Mesenchymal stem cell (in vitro differentiated cells and primary cell): Measurements from ENCODE around the gene CELSR1.

Experiments
- DNase-seq: peaks from one replicate; pipeline ENCODE4 v3.0.0-alpha.2; 2013
- H2AFZ ChIP-seq: one replicate; pipeline ENCODE4 v1.6.1; 2013; ENCODE audit warnings: low read depth, mild to moderate bottlenecking, control low read depth, inconsistent platforms, low read length, moderate library complexity
- H2AK5ac ChIP-seq: 2 replicates; pipeline ENCODE4 v1.6.1; 2013; ENCODE audit warnings: low read length, moderate library complexity, mild to moderate bottlenecking, inconsistent platforms; ENCODE audit not compliant: severe bottlenecking
- H2BK120ac ChIP-seq: one replicate; pipeline ENCODE4 v1.6.1; 2013; ENCODE audit warnings: low read depth, mild to moderate bottlenecking, inconsistent platforms, low read length, moderate library complexity
- H2BK12ac ChIP-seq, 2 experiments: one replicate each; pipeline ENCODE4 v1.6.1; 2013; ENCODE audit warnings: inconsistent platforms in 2 of 2, low read length in 2 of 2, mild to moderate bottlenecking in 2 of 2, moderate library complexity in 2 of 2, control low read depth in 1 of 2
- H2BK15ac ChIP-seq: one replicate; pipeline ENCODE4 v1.6.1; 2013; ENCODE audit warnings: mild to moderate bottlenecking, low read depth, inconsistent platforms; ENCODE audit not compliant: poor library complexity, severe bottlenecking
- H2BK5ac ChIP-seq: 2 replicates; pipeline ENCODE4 v1.6.1; 2013; ENCODE audit warnings: low read depth, mild to moderate bottlenecking, low read length, control low read depth, inconsistent platforms; ENCODE audit not compliant: poor library complexity, severe bottlenecking
- H3K14ac ChIP-seq, 2 experiments: one replicate each; pipeline ENCODE4 v1.6.1; 2013; ENCODE audit warnings: inconsistent platforms in 2 of 2, low read length in 2 of 2, control low read depth in 1 of 2, mild to moderate bottlenecking in 1 of 2, moderate library complexity in 1 of 2
- H3K18ac ChIP-seq, 2 experiments: one replicate each; pipeline ENCODE4 v1.6.1; 2013; ENCODE audit warnings: inconsistent platforms in 2 of 2, low read length in 2 of 2, control low read depth in 1 of 2, low read depth in 1 of 2, mild to moderate bottlenecking in 1 of 2
- H3K23ac ChIP-seq, 2 experiments: one replicate each; pipeline ENCODE4 v1.6.1; 2013; ENCODE audit warnings: inconsistent platforms in 2 of 2, low read length in 2 of 2, mild to moderate bottlenecking in 2 of 2, moderate library complexity in 2 of 2, control low read depth in 1 of 2
- H3K27ac ChIP-seq: 2 replicates; pipeline ENCODE4 v1.5.1; 2013; ENCODE audit warnings: mild to moderate bottlenecking, moderate library complexity, low read length, control low read depth, inconsistent platforms; ENCODE audit not compliant: poor library complexity, severe bottlenecking
- H3K27me3 ChIP-seq, 2 experiments: 2 replicates each; pipeline versions ENCODE4 v1.6.1 to v1.7.0; 2013; ENCODE audit warnings: low read length in 2 of 2, mild to moderate bottlenecking in 2 of 2, moderate library complexity in 2 of 2, control low read depth in 1 of 2, inconsistent platforms in 1 of 2; ENCODE audit not compliant: control insufficient read depth in 1 of 2, insufficient read depth in 1 of 2
- H3K36me3 ChIP-seq, 2 experiments: 2 replicates each; pipeline versions ENCODE4 v1.6.1 to v1.7.0; 2013; ENCODE audit warnings: low read length in 2 of 2, control low read depth in 1 of 2, inconsistent platforms in 1 of 2, low read depth in 1 of 2, mild to moderate bottlenecking in 1 of 2; ENCODE audit not compliant: insufficient read depth in 2 of 2, control insufficient read depth in 1 of 2
- H3K4ac ChIP-seq, 2 experiments: one replicate each; pipeline ENCODE4 v1.6.1; 2013; ENCODE audit warnings: inconsistent platforms in 2 of 2, low read length in 2 of 2, mild to moderate bottlenecking in 2 of 2, moderate library complexity in 2 of 2, control low read depth in 1 of 2, low read depth in 1 of 2
- H3K4me1 ChIP-seq: 2 replicates; pipeline ENCODE4 v1.6.1; 2013; ENCODE audit warnings: low read depth, low read length, control low read depth; ENCODE audit not compliant: control insufficient read depth, insufficient read depth
- H3K4me2 ChIP-seq: 2 replicates; pipeline ENCODE4 v1.6.1; 2013; ENCODE audit warnings: low read length, mild to moderate bottlenecking, inconsistent platforms; ENCODE audit not compliant: poor library complexity, severe bottlenecking
- H3K4me3 ChIP-seq, 2 experiments: 2 replicates each; pipeline versions ENCODE4 v1.5.1 to v1.7.0; 2013; ENCODE audit warnings: low read length in 2 of 2, mild to moderate bottlenecking in 2 of 2, control low read depth in 1 of 2, low read depth in 1 of 2; ENCODE audit not compliant: insufficient read depth in 1 of 2
- H3K79me1 ChIP-seq: replicated peaks from 2 replicates; pipeline ENCODE4 v1.6.1; 2013; ENCODE audit warnings: mild to moderate bottlenecking, control low read depth, low read length, inconsistent platforms; ENCODE audit not compliant: poor library complexity, severe bottlenecking
- H3K9ac ChIP-seq: 2 replicates; pipeline ENCODE4 v1.7.0; 2013; ENCODE audit warnings: mild to moderate bottlenecking, low read length, moderate library complexity
- H3K9me3 ChIP-seq: 2 replicates; pipeline ENCODE4 v1.7.0; 2013; ENCODE audit warnings: mild to moderate bottlenecking, low read length; ENCODE audit not compliant: control insufficient read depth
- H4K8ac ChIP-seq: one replicate; pipeline ENCODE4 v1.6.1; 2013; ENCODE audit warnings: inconsistent platforms, mild to moderate bottlenecking, low read length, moderate library complexity
- H4K91ac ChIP-seq: one replicate; pipeline ENCODE4 v1.6.1; 2013; ENCODE audit warnings: mild to moderate bottlenecking, low read length, inconsistent platforms
- WGBS: methylation state at CpG from one replicate; pipeline ENCODE4 v1.1.7; 2013; ENCODE audit warnings: mixed read lengths; 5-methylcytosine and 5-hydroxymethylcytosine counted together

CELSR1 gene

GRCh38 chr22:46576556-46577367 lies 39.3 kb upstream of the CELSR1 start:
- Histone ChIP-seq H2BK5ac (no peak overlapping the region), H3K23ac (peak overlapping the region in 1 of 2 experiments; percentile 87), H3K18ac (peak overlapping the region; percentile 74 to 86), H2AK5ac (no peak overlapping the region), H3K27ac (no peak overlapping the region), H3K4me1 (peaks cover 46% of the 10 kb centered on the region), H3K4me3 (peak overlapping the region; percentile 77 to 88), H2BK12ac (no peak overlapping the region), H2BK15ac (peak overlapping the region; percentile 78), H2AFZ (peak overlapping the region; percentile 84), H3K27me3 (peaks cover 0 to 7% of the 10 kb centered on the region in 2 experiments), H3K9me3 (peaks cover 6% of the 10 kb centered on the region), H2BK120ac (peak overlapping the region; percentile 46), H3K9ac (peak overlapping the region; percentile 65), H3K4ac (peak overlapping the region; percentile 51 to 69), H4K8ac (peak overlapping the region; percentile 92), H3K36me3 (peaks cover 0 to under 1% of the 10 kb centered on the region in 2 experiments), H3K14ac (peak overlapping the region in 1 of 2 experiments; percentile 86), H3K4me2 (peak overlapping the region; percentile 82), H4K91ac (peak overlapping the region; percentile 85), H3K79me1 (peaks cover 15% of the 10 kb centered on the region)
- under 1% methylated on average over 29 of the region's 142 CpGs for WGBS
- DNase-seq, result peak; percentile 32

GRCh38 chr22:46575911-46576555 lies 38.6 kb upstream of the CELSR1 start:
- 43% methylated on average over 9 of the region's 10 CpGs for WGBS
- Histone ChIP-seq H3K27ac (no peak overlapping the region), H2BK5ac (no peak overlapping the region), H3K4me1 (peaks cover 41% of the 10 kb centered on the region), H3K4me3 (peak overlapping the region; percentile 77), H3K27me3 (peaks cover 0 to 7% of the 10 kb centered on the region in 2 experiments), H3K9ac (peak overlapping the region; percentile 65), H3K79me1 (peaks cover 8% of the 10 kb centered on the region), H4K8ac (peak overlapping the region; percentile 92), H2BK15ac (peak overlapping the region; percentile 78), H2AK5ac (peak overlapping the region; percentile 13), H2BK12ac (no peak overlapping the region), H2AFZ (peak overlapping the region; percentile 84), H2BK120ac (peak overlapping the region; percentile 9), H3K14ac (peak overlapping the region in 1 of 2 experiments; percentile 86), H3K9me3 (peaks cover 14% of the 10 kb centered on the region), H3K4me2 (peak overlapping the region; percentile 82), H3K36me3 (no peaks in the 10 kb centered on the region), H3K18ac (peak overlapping the region; percentile 55 to 74), H3K4ac (peak overlapping the region; percentile 51 to 69), H4K91ac (peak overlapping the region; percentile 85), H3K23ac (peak overlapping the region in 1 of 2 experiments; percentile 41)
- no peak for DNase-seq

GRCh38 chr22:46574993-46575910 lies 37.8 kb upstream of the CELSR1 start:
- Histone ChIP-seq H3K18ac (no peak overlapping the region), H3K4me1 (peaks cover 36% of the 10 kb centered on the region), H2BK15ac (no peak overlapping the region), H2BK5ac (no peak overlapping the region), H3K9me3 (peaks cover 16% of the 10 kb centered on the region), H3K9ac (no peak overlapping the region), H3K4me2 (no peak overlapping the region), H3K4me3 (no peak overlapping the region), H4K91ac (no peak overlapping the region), H2BK12ac (no peak overlapping the region), H3K27ac (no peak overlapping the region), H2AK5ac (no peak overlapping the region), H3K14ac (peak overlapping the region in 1 of 2 experiments; percentile 72), H3K36me3 (no peaks in the 10 kb centered on the region), H3K23ac (no peak overlapping the region), H4K8ac (peak overlapping the region; percentile 14), H2BK120ac (no peak overlapping the region), H3K79me1 (peaks cover 8% of the 10 kb centered on the region), H3K4ac (no peak overlapping the region), H2AFZ (no peak overlapping the region), H3K27me3 (peaks cover 0 to 7% of the 10 kb centered on the region in 2 experiments)
- DNase-seq, result peak; percentile 50
- 50% methylated on average over 19 of the region's 19 CpGs for WGBS
